KG1 (cell line): Measurements from ENCODE around the gene FCRL3.
"Not testable (repeated sequence)": the region's sequence is repeated elsewhere in the genome, so short reads cannot be mapped to it uniquely, and the experiment has no call there.

Experiments used
- DNase-seq: peaks from one replicate; lab custom pipeline; 2025; lab: John Stamatoyannopoulos, UW

The FCRL3 gene

DNA sequence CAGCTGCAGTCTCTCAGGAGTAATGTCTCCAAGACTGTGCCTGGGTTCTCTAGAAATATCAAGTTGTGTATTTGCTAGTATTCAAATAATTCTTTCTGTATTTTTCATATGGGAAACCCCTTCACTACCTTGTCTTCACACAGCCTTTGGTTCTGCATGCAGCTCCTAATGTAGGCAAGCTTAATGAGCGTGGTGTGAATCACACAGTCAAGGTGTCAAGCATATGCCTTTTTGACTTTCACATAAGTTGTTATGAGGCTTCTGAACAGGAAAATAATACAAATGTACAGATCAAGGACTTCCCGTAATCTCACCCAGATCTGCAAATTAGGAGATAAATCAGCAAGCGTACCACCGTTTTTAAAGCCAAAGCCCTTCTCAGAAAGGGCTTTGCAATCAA, at the start of gene FCRL3:
Gene FCRL3 (minus strand): TSS at position 38 of the 400 bp plus-strand sequence. CDS start 280 bp downstream, outside the sequence.
- DNase-seq, result no peak

- DNase-seq, result no peak
Observed at GRCh38 chr1:157748262-157748817, 47.8 kb upstream of the FCRL3 start.

- DNase-seq, result no peak
Observed at GRCh38 chr1:157739229-157739901, 38.8 kb upstream of the FCRL3 start.

DNA sequence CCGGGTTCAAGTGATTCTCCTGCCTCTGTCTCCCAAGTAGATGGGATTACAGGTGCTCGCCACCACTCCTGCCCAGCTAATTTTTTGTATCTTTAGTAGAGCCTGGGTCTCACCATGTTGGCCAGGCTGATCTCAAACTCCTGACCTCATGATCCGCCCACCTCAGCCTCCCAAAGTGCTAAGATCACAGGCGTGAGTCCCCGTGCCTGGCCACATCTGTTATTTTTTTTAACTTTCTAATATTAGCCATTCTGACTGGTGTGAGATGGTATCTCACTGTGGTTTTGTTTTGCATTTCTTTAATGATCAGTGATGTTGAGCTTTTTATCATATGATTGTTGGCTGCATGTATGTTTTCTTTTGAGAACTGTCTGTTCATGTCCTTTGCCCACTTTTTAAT, 35.4 kb upstream of the FCRL3 start:
- not testable (repeated sequence) for DNase-seq

DNA sequence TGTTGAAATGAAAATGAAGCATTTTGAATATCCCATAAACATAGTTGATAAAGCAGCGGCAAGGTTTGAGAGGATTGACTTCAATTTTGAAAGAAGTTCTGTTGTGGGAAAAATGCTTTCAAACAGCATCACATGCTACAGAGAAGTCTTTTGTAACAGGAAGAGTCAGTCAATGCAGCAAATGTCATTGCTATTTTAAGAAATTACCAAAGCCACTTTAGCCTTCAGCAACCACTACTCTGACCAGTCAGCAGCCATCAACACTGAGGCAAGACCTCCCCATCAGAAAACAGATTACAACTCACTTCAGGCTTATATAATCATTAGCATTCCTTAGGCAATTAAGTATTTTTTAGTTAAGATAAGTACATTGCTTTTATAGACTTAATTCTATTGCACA, 33.8 kb upstream of the FCRL3 start:
- DNase-seq, result no peak

- DNase-seq, result no peak
Observed at GRCh38 chr1:157732755-157733154, 32.2 kb upstream of the FCRL3 start.

GRCh38 chr1:157725221-157725577, 24.6 kb upstream of the FCRL3 start:
- peak; percentile 12 for DNase-seq

GRCh38 chr1:157724537-157725220, 24.1 kb upstream of the FCRL3 start:
- DNase-seq, result no peak

GRCh38 chr1:157723157-157723556, 22.6 kb upstream of the FCRL3 start:
- no peak for DNase-seq

GRCh38 chr1:157721985-157722384, 21.4 kb upstream of the FCRL3 start:
- no peak for DNase-seq

- no peak for DNase-seq
Observed at GRCh38 chr1:157715736-157716135, 15.2 kb upstream of the FCRL3 start.

DNA sequence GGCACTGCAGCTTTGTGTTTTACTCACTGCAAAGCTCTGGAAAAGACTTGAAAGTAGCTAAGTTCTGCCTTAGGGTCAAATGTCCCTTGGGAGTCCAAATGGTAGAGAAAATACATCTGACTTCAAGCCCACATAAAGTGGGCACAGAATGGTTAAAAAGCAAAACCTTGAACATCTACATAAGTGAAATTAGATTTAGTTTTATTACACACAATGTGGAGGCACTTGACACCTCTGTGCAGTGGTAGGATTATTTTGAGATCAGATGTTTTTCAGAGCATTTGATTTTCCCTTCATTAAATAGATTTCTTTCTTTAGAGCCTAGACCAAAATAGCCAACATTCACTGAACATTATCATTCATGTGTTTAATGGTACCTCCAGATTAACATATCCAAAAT, 11.2 kb upstream of the FCRL3 start:
- no peak for DNase-seq

DNA sequence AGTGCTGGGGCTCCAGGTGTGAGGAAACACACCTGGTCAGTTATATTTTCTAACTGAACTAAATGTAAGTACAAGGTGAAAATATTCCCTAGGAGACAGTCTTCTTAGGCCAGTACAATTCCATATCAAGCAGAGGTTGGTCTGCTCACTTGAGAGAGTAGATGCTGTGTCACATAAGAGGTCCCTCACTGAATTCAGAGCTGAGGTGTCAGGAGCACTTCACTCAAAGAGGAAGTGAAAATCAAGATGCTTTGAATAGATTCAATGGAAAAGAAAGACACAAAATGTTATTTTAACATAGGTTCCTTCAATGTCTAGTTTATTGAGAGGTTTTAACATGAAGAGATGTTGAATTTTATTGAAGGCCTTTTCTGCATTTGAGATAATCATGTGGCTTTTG, 4.3 kb upstream of the FCRL3 start:
- DNase-seq, result no peak

DNA sequence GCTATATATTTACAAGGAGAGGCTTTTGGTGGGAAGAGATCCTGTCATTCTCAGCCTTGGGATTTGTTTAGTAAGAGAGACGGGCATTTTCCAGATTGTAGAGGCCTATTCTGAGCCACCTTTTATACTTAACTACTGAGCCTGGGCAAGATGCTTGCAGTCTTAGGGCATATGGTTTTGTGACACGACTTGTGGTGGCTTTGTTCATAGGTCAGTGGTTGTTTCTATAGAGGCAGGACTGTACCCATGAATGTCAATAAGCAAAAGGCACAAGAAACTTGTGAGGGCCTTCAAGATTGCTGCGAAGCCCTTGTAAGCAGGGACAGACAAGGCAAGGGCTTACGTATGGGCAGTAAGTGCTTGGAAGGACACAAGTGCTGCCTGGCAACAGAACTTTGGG, 3.4 kb upstream of the FCRL3 start:
- DNase-seq, result no peak

- DNase-seq, result no peak
Observed at GRCh38 chr1:157702308-157702825, 1.8 kb upstream of the FCRL3 start.

DNA sequence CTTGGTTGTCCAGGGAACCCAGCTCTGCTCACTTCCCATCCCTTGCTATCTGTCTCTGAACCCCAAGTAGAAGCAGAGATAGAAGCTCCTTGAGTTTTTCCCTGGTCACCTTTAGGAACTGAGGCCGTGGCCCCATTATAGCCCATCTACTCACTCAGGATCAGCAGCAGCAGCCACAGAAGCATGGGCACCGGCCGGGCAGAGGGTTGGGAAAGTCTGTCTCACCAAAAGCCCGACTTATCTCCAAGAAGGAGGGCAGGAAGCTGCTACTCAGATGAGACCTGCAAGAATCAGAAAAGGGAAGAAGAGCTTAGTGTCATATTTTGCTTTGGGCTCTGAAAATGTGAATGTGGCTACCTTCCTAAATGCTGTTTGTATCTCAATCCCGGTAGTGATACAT, 264 bp downstream of the FCRL3 start:
- DNase-seq, result no peak

DNA sequence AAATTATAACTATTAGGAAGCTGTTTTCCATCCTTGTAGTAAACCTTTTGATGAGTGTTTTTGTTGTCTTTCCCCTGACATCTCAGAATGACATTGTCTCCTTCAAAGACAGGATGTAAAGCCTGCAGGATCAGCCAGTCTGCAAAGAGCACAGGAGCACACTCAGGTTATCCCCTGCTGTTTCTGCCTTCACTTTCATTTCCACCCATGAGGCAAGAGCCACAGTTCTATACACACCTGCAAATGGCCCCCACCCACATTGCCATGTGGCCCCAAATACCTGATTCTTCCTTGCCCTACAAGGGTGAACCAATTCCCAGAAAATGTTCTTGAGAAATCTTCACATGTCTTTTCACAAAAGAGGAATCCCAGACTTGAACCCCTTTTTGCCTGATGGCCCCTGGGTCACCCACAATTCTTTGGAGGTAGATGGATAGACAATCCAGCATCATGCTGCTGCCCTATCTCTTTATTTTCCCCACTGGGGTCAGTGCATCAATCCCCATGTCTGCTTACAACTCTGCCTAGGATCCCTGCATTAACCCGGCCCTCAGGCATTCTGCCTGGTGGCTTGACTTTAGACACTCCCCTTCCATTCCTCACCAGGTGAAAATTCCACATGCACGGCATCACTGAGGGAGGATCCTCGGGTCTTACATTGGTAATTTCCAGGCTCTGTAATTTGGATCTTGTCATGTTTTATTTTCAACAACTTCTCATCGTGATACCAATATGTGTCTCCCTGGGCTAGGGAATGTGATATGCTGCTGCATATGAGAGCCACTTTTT, 2.6 kb downstream of the FCRL3 start:
- DNase-seq, result no peak

GRCh38 chr1:157696966-157697628, 3.5 kb downstream of the FCRL3 start:
- no peak for DNase-seq

- DNase-seq, result no peak
Observed at GRCh38 chr1:157695417-157695816, 5.2 kb downstream of the FCRL3 start.

DNA sequence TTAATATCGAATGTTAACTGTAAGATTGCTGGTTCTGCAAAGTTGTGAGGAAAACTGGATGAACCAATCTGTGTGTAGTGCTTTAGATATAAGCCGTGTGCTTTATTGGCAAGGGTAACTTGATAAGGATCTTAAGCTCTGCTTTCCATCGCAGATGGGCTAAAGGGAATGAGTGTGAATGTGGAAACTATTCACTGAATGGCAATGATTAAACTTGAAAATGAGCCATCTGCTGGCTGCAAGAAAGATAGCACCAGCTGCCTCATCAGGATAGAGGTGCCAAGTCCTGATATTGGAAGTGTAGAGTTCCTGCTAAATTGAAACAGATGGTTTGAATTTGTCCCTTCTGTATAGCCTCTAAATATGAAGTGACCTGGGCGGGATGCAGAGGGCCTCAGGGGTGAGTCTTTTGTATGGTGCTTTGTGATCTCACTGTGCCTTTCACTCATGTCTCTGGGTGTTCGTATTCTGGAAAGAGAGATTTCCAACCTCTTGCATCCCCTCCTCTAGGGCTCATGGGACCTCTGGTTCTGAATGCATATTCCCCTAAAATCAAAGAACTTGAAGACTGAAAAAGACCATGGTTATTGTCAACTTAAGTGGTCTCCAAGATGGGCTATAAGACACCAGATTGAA, 9.2 kb downstream of the FCRL3 start:
- no peak for DNase-seq

DNA sequence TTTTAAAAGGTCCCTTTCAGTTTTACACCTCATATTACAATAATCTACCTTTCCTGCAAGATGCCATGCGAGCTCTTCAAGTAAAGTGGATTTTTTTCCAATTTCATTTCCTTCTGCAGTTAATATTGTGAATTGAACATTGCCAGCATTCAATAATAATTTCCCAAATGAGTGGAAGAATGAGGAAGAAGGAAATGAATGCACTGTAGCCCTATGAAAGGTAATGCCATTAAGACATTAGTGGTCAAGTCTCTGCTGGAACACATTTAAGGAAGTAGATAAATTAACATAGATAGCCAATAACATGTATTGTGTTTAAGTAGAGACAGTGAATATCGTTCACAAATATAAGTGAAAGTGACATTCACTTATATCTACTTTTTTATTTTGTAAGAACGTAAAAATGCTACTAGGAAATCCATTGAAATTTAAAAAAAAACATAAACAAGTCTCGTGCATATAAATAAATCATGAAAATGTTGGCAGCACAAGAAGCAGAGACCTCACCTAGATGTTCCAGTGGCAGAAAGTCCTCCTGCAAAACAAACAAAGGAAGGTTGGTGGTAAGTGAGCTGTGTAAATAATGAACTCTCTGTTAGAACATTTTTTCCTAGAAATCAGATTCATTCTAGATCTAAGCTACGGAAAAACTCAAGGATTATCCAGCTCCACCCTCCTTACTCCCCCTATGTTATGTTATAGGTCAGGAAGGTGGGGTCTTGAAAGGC, 17.7 kb downstream of the FCRL3 start:
- DNase-seq, result no peak
